Measurements from ENCODE around the gene UBE2M.
"Not testable (repeated sequence)": the region's sequence is repeated elsewhere in the genome, so short reads cannot be mapped to it uniquely, and the experiment has no call there.

The UBE2M gene

GRCh38 chr19:58513213-58513693, 45.2 kb downstream of the UBE2M start:
- no peak for DNase-seq (ENCODE audit: low read depth in 2 of 2)

DNA sequence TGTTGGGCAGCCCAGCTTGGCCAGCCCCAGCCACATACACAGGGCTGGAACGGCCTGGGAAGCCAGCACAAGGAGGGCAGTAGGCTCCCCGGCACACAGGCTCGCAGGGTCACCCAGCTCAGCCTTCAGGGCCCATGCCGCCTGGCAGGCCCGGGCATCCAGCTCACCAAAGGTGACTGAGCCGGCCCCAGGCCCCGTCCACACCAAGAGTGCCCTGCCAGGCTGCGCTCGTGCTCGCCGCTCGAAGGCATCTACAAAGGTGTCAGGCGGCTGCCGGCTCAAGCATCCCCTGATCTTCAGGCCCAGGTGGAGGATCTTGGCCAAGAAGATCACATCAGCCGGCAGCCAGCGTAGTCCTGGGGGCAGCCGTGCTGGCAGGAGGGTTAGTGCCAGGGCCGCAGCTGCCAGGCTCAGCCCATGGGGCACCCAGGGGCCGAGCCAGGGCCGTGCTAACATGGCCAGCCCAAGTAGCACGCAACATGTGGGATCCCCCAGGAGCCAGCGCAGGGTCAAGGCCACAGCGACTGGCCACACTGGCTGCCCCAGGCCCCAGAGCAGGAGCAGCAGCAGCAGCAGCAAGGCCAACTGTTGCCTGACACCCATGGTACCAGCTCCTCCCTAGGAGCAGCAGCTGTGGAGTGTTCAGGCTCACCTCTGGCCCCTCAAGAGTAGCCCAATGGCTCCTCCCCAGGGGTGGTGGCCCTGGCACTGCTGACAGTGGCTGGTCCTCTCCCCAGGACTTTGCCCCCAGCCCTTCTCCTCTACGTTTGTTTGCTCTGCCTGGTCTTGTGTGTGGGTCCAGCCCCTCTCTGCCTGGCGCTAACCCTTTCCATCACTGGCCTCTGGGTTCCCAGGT, 46.8 kb downstream of the UBE2M start, which contains the start of gene SLC27A5:
Gene SLC27A5, minus strand, starts transcription at position 640 of the 856 bp plus-strand sequence. Its CDS starts 37 bp downstream, at position 603.
- no peak for DNase-seq (ENCODE audit: low read depth in 2 of 2)

DNA sequence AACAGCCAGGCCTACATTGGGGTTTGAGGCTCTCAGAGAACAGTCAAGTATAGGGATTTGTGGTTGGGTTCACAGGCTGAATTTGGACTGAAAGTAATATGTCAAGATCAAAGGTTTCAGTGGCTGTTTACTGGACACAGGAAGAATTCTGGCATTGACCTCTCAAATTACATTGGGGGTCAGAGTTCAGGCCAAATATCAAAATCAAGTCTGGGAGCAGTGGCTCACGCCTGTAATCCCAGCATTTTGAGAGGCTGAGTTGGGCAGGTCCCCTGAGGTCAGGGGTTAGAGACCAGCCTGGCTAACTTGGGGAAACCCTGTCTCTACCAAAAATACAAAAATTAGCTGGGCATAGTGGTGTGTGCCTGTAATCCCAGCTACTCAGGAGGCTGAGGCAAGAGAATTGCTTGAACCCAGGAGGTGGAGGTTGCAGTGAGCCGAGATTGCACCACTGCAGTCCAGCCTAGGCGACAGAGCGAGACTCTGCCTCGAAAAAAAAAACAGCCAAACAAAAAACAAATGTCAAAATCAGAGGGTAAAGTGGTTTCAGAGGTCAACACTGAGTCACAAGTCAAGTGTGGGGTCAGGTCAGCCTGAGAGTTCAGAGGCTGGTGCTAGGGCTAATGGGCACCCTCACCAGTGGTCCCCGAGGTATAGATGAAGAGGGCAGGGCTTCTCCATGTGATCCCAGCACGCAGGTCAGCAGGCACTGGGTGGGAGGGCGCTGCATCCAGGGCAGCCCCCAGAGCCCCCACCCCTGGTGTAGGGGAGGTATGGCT, 48.1 kb downstream of the UBE2M start:
- no peak for DNase-seq (ENCODE audit: low read depth in 2 of 2)

- DNase-seq (ENCODE audit: low read depth in 2 of 2) = no peak
These were observed 48.7 kb downstream of the UBE2M start for GRCh38 chr19:58509731-58510083.

DNA sequence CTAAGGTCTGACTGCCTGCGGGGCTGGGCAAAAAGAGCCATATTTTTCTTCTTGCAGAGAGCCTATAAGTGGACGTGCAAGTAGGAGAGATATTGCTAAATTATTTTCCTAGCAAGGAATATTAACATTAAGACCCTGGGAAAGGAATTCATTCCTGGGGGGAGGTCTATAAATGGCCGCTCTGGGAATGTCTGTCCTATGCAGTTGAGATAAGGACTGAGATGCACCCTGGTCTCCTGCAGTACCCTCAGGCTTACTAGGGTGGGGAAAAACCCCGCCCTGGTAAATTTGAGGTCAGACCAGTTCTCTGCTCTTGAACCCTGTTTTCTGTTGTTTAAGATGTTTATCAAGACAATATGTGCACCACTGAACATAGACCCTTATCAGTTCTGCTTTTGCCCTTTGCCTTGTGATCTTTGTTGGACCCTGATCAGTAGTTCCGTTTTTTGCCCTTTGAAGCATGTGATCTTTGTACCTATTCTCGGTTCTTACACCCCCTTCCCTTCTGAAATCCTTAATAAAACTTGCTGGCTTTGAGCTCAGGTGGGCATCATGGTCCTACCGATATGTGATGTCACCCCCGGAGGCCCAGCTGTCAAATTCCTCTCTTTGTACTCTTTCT, 50.7 kb downstream of the UBE2M start:
- DNase-seq (ENCODE audit: low read depth in 2 of 2) = not testable (repeated sequence)
